ENCODE measurements around the gene DCK.

- no peak for TF ChIP-seq POLR2AphosphoS5 (IDR thresholded peaks at IDR 0.05; ENCODE audit: low read depth, low read length)
- TF ChIP-seq POLR2A (IDR thresholded peaks at IDR 0.05; ENCODE audit: low read depth, low read length): no peak
- TF ChIP-seq PAX5 (IDR thresholded peaks at IDR 0.05; ENCODE audit: insufficient read depth, low read length, severe bottlenecking): no peak
- no peak for TF ChIP-seq POU2F2 (IDR thresholded peaks at IDR 0.05; ENCODE audit: low read depth, low read length)
- TF ChIP-seq TAF1 (IDR thresholded peaks at IDR 0.05; ENCODE audit: low read depth, low read length): no peak
- TF ChIP-seq SPI1 (IDR thresholded peaks at IDR 0.05; ENCODE audit: low read depth, low read length): no peak
Observed at GRCh38 chr4:70954032-70954431, 39.4 kb upstream of the DCK start.

Measured in GM12891 (cell line).